ENCODE data around the gene PIEZO1. TPM values are rescaled to one million over a fixed set of nuclear protein-coding genes. Genes with fewer than 3 reads are reported as not detected.
"Not testable (repeated sequence)": the region's sequence is repeated elsewhere in the genome, so short reads cannot be mapped to it uniquely, and the experiment has no call there.

Gene PIEZO1
- total and polyA plus RNA-seq, 10 donors, result 145 to 385 (median 201) TPM

DNA sequence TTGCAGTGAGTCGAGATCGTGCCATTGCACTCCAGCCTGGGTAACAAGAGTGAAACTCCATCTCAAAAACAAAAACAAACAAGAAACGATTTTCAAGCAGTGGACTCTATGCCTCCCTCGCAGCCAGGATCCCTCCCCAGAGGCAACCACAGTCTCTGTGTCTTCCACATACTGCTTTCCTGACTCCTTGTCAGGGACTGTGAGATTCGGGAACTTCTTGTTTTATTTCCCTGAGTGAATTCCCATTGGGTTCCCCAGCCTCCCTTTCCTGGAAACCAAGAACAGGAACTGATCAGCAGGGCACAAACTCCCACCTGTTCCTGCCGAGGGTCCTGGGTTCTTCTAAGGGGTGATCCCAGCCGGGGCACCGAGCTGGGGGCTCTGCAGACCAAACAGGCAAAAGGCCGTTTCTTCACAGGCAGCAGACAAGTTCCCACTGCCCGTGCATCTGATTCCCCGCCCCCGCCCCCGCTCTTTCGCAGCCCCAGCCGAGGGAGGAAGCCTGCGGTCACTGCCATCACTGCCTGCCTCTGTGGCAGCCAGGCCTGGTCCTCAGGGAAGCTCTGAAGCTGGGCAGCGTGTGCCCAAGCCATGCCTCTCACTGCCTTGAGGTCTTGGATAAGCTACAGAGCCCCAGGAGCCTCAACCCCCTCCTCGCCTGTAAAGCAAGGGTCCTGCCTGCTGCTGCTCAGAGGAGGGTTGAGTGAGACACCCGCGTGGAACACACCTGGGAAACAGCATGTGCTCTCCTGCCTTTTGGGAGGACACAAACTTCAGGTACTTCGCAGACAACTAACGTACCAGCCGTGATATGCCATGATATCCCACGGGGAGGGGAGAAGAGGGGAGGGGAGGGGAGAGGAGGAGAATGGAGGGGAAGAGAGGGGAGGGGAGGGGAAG lies 5.5 kb upstream of the PIEZO1 start:
- WGBS, 5 donors, result 9 to 17% (median 12%) methylated on average over 20 to 24 of the region's 24 CpGs
- Histone ChIP-seq H3K27me3 (replicated peaks in 1 of 7) (peaks cover 0 to 10% (median 0%) of the 10 kb centered on the region in 7 donors), H3K4me3 (peak overlapping the region in 4 of 8 donors; percentile 2 to 52 (median 22)), H3K9me3 (no peaks in the 10 kb centered on the region), H3K36me3 (no peaks in the 10 kb centered on the region), H3K27ac (peak overlapping the region; percentile 53 to 91 (median 74)), H3K4me1 (peaks cover 20 to 69% (median 61%) of the 10 kb centered on the region in 6 donors)
- TF ChIP-seq, protein P1, sequence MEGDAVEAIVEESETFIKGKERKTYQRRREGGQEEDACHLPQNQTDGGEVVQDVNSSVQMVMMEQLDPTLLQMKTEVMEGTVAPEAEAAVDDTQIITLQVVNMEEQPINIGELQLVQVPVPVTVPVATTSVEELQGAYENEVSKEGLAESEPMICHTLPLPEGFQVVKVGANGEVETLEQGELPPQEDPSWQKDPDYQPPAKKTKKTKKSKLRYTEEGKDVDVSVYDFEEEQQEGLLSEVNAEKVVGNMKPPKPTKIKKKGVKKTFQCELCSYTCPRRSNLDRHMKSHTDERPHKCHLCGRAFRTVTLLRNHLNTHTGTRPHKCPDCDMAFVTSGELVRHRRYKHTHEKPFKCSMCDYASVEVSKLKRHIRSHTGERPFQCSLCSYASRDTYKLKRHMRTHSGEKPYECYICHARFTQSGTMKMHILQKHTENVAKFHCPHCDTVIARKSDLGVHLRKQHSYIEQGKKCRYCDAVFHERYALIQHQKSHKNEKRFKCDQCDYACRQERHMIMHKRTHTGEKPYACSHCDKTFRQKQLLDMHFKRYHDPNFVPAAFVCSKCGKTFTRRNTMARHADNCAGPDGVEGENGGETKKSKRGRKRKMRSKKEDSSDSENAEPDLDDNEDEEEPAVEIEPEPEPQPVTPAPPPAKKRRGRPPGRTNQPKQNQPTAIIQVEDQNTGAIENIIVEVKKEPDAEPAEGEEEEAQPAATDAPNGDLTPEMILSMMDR (IDR thresholded peaks at IDR 0.05 in 8 of 11, conservative IDR thresholded peaks at IDR 0.05 in 3 of 11), result no peak
- TF ChIP-seq POLR2A (IDR thresholded peaks at IDR 0.05), result no peak
- peak; percentile 51 to 72 (median 69) for TF ChIP-seq POLR2AphosphoS5 (IDR thresholded peaks at IDR 0.05)
- DNase-seq, result peak; percentile 94
- intact Hi-C loops (cut with DNase I; ENCODE audit: low total_unique reads), result no loop called here

DNA sequence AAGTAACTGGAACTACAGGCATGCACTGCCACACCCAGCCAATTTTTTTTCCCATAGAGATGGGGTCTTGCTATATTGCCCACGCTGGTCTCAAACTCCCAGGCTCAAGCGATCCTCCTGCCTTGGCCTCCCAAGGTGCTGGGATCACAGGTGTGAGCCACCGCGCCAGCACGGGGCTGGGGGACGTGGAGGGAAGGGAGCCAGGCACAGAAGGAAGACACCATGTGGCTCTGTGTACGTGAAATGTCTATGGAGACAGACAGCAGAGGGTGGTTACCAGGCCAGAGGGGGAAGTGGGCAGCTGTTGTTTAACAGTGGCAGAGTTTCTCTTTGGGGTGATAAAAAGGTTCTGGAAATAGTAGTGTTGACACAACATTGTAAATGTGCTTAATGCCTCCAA lies 4.6 kb upstream of the PIEZO1 start:
- H3K36me3 ChIP-seq, result no peaks in the 10 kb centered on the region
- no peaks in the 10 kb centered on the region for H3K9me3 ChIP-seq
- no peak for TF ChIP-seq POLR2A (IDR thresholded peaks at IDR 0.05)
- TF ChIP-seq POLR2AphosphoS5 (IDR thresholded peaks at IDR 0.05), result peak in 1 of 3 donors; percentile 36
- TF ChIP-seq, protein P1 (IDR thresholded peaks at IDR 0.05 in 8 of 11, conservative IDR thresholded peaks at IDR 0.05 in 3 of 11), result no peak
- H3K27ac ChIP-seq, result peak overlapping the region in 6 of 8 donors; percentile 70 to 91 (median 78)
- peaks cover 20 to 62% (median 54%) of the 10 kb centered on the region in 6 donors for H3K4me1 ChIP-seq
- peak; percentile 78 for DNase-seq
- whole genome bisulfite sequencing, 5 donors, result 38 to 64% (median 47%) methylated on average over 6 to 7 of the region's 7 CpGs
- intact Hi-C loops (cut with DNase I; ENCODE audit: low total_unique reads), result no loop called here
- H3K27me3 ChIP-seq (replicated peaks in 1 of 7), result peaks cover 0 to 10% (median 0%) of the 10 kb centered on the region in 7 donors
- peak overlapping the region in 1 of 8 donors; percentile 52 for H3K4me3 ChIP-seq

DNA sequence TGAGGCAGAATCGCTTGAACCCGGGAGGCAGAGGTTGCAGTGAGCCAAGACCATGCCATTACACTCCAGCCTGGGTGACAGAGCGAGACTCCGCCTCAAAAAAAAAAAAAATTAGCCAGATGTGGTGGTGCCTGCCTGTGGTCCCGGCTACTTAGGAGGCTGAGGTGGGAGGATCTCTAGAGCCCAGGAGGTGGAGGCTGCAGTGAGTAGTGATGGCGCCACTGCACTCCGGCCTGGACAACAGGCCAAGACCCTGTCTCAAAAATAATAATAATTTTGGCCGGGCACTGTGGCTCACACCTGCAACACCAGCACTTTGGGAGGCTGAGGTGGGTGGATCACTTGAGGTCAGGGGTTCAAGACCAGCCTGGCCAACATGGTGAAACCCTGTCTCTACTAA lies 3.7 kb upstream of the PIEZO1 start:
- H3K9me3 ChIP-seq; H3K4me3 ChIP-seq; DNase-seq; intact Hi-C loops (cut with DNase I; ENCODE audit: low total_unique reads); H3K27ac ChIP-seq; H3K27me3 ChIP-seq (replicated peaks in 1 of 7); H3K36me3 ChIP-seq: not testable (repeated sequence)
- H3K4me1 ChIP-seq, result peaks cover 21 to 60% (median 53%) of the 10 kb centered on the region in 6 donors
- WGBS, 5 donors, result 94 to 99% (median 95%) methylated on average over 8 of the region's 8 CpGs

DNA sequence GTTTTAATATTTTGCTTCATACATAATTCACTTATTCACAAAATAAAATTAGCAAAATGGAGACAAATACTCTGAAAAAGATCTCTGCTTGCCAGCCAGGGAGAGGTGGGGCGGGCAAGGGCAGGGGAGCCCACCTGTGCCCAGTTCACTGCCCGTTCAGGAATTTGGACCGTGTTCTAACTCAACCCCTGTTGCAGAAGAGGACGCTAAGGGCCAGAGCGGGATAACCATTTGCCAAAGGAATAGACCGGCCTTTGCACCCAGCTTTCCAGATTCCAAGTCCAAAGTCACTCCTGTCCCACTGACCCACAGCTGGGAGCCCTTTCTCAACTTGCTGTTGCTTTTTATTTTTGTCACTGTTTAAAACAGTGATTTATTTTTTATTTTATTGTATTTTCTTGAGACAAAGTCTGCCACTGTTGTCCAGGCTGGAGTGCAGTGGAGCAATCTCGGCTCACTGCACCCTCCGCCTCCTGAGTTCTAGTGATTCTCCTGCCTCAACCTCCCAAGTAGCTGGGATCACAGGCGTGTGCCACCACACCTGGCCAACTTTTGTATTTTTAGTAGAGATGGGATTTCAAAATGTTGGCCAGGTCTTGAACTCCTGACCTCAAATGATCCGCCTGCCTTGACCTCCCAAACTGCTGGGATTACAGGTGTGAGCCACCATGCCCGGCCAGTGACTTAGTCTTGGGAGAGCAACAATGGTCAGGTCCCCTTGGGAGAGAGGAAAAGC lies 2.7 kb upstream of the PIEZO1 start:
- intact Hi-C loops (cut with DNase I; ENCODE audit: low total_unique reads), result no loop called here
- Histone ChIP-seq H3K36me3 (no peaks in the 10 kb centered on the region), H3K4me3 (no peak overlapping the region), H3K27me3 (replicated peaks in 1 of 7) (peaks cover 0 to under 1% (median 0%) of the 10 kb centered on the region in 7 donors), H3K4me1 (peaks cover 24 to 60% (median 53%) of the 10 kb centered on the region in 6 donors), H3K27ac (no peak overlapping the region), H3K9me3 (no peaks in the 10 kb centered on the region)
- DNase-seq, result no peak
- TF ChIP-seq POLR2AphosphoS5 (IDR thresholded peaks at IDR 0.05), result no peak
- TF ChIP-seq, protein P1 (IDR thresholded peaks at IDR 0.05 in 8 of 11, conservative IDR thresholded peaks at IDR 0.05 in 3 of 11), result no peak
- no peak for TF ChIP-seq POLR2A (IDR thresholded peaks at IDR 0.05)
- WGBS, 5 donors, result 91 to 97% (median 92%) methylated on average over 11 of the region's 11 CpGs
